T-helper 17 cell (primary cell): ENCODE data around the gene COPS9. TPM values are rescaled to one million over a fixed set of nuclear protein-coding genes. Genes with fewer than 3 reads are reported as not detected.

Experiments used
- ATAC-seq: fragments of 150-1000 bp; cut with Tn5 transposase; 2 replicates; pipeline ENCODE4 v1.10.0; 2021; ENCODE audit warnings: mild to moderate bottlenecking, moderate library complexity
- DNase-seq, 3 donors: peaks; one replicate each; pipeline versions ENCODE4 v3.0.0 to v3.0.0-alpha.2; 2020 to 2021
- H3K9me3 ChIP-seq: one replicate; pipeline ENCODE4 v1.7.0; 2013; ENCODE audit warnings: low read length, mild to moderate bottlenecking; ENCODE audit not compliant: control insufficient read depth, poor library complexity, severe bottlenecking
- H3K27ac Mint-ChIP-seq: one replicate; pipeline ENCODE4 v1.8.0; 2022; ENCODE audit warnings: mild to moderate bottlenecking, moderate library complexity, mixed read lengths
- H3K27me3 Mint-ChIP-seq: one replicate; pipeline ENCODE4 v1.8.0; 2022; ENCODE audit warnings: mixed read lengths
- H3K36me3 Mint-ChIP-seq: one replicate; pipeline ENCODE4 v1.8.0; 2022; ENCODE audit warnings: low read depth, mixed read lengths
- H3K4me1 Mint-ChIP-seq: one replicate; pipeline ENCODE4 v1.8.0; 2022; ENCODE audit warnings: mild to moderate bottlenecking, mixed read lengths
- H3K4me3 Mint-ChIP-seq: one replicate; pipeline ENCODE4 v1.8.0; 2022; ENCODE audit warnings: mild to moderate bottlenecking, moderate library complexity, mixed read lengths
- total RNA-seq, 4 donors: library from RNA in 2 of 4; stranded (reverse) in 2 of 4; gene quantifications; one replicate each; pipeline ENCODE4 v1.2.3 and lab custom pipeline; 2022 to 2026

COPS9 gene
- total RNA-seq, 2 donors from 2014 or later = 65.0 to 74.0 TPM

- H3K4me1 Mint-ChIP-seq = peaks cover 26% of the 10 kb centered on the region
- ATAC-seq (no peak), DNase-seq (no peak)
- peak overlapping the region; percentile 41 for H3K4me3 Mint-ChIP-seq
- H3K9me3 ChIP-seq = no peaks in the 10 kb centered on the region
- no peaks in the 10 kb centered on the region for H3K27me3 Mint-ChIP-seq
- no peak overlapping the region for H3K27ac Mint-ChIP-seq
- peaks cover 3% of the 10 kb centered on the region for H3K36me3 Mint-ChIP-seq
Observed at GRCh38 chr2:240131941-240132650, 4.0 kb downstream of the COPS9 start.

- no peaks in the 10 kb centered on the region for H3K9me3 ChIP-seq
- Mint-ChIP-seq H3K36me3 (peaks cover 7% of the 10 kb centered on the region), H3K4me3 (no peak overlapping the region), H3K27ac (no peak overlapping the region), H3K27me3 (no peaks in the 10 kb centered on the region), H3K4me1 (peaks cover 23% of the 10 kb centered on the region)
- ATAC-seq = no peak
- no peak for DNase-seq
Observed at GRCh38 chr2:240131296-240131695, 4.8 kb downstream of the COPS9 start.

GRCh38 chr2:240130393-240131195 lies 5.5 kb downstream of the COPS9 start:
- Mint-ChIP-seq H3K4me1 (peaks cover 18% of the 10 kb centered on the region), H3K4me3 (no peak overlapping the region), H3K27me3 (no peaks in the 10 kb centered on the region), H3K27ac (no peak overlapping the region), H3K36me3 (peaks cover 7% of the 10 kb centered on the region)
- ATAC-seq = no peak
- H3K9me3 ChIP-seq = no peaks in the 10 kb centered on the region
- DNase-seq = no peak

GRCh38 chr2:240129731-240130392 lies 6.2 kb downstream of the COPS9 start:
- no peaks in the 10 kb centered on the region for H3K27me3 Mint-ChIP-seq
- peaks cover 7% of the 10 kb centered on the region for H3K36me3 Mint-ChIP-seq
- no peak overlapping the region for H3K4me3 Mint-ChIP-seq
- no peak for DNase-seq
- H3K4me1 Mint-ChIP-seq = peaks cover 11% of the 10 kb centered on the region
- H3K9me3 ChIP-seq = no peaks in the 10 kb centered on the region
- no peak for ATAC-seq
- H3K27ac Mint-ChIP-seq = no peak overlapping the region

GRCh38 chr2:240129311-240129710 lies 6.8 kb downstream of the COPS9 start:
- H3K4me3 Mint-ChIP-seq = no peak overlapping the region
- no peak overlapping the region for H3K27ac Mint-ChIP-seq
- peaks cover 7% of the 10 kb centered on the region for H3K36me3 Mint-ChIP-seq
- H3K9me3 ChIP-seq = no peaks in the 10 kb centered on the region
- ATAC-seq = no peak
- no peaks in the 10 kb centered on the region for H3K27me3 Mint-ChIP-seq
- peaks cover 6% of the 10 kb centered on the region for H3K4me1 Mint-ChIP-seq
- no peak for DNase-seq

GRCh38 chr2:240128608-240129145 lies 7.4 kb downstream of the COPS9 start:
- peaks cover 7% of the 10 kb centered on the region for H3K36me3 Mint-ChIP-seq
- H3K27me3 Mint-ChIP-seq = no peaks in the 10 kb centered on the region
- H3K4me3 Mint-ChIP-seq = no peak overlapping the region
- no peaks in the 10 kb centered on the region for H3K9me3 ChIP-seq
- DNase-seq = no peak
- peaks cover 4% of the 10 kb centered on the region for H3K4me1 Mint-ChIP-seq
- no peak for ATAC-seq
- no peak overlapping the region for H3K27ac Mint-ChIP-seq

GRCh38 chr2:240127911-240128607 lies 8.0 kb downstream of the COPS9 start:
- no peak for ATAC-seq
- Mint-ChIP-seq H3K27ac (no peak overlapping the region), H3K27me3 (no peaks in the 10 kb centered on the region), H3K36me3 (peaks cover 7% of the 10 kb centered on the region), H3K4me1 (peaks cover 2% of the 10 kb centered on the region), H3K4me3 (no peak overlapping the region)
- DNase-seq = no peak
- no peaks in the 10 kb centered on the region for H3K9me3 ChIP-seq

- no peak for ATAC-seq
- DNase-seq = no peak
- no peaks in the 10 kb centered on the region for H3K27me3 Mint-ChIP-seq
- no peak overlapping the region for H3K4me3 Mint-ChIP-seq
- peaks cover 7% of the 10 kb centered on the region for H3K36me3 Mint-ChIP-seq
- peaks cover 2% of the 10 kb centered on the region for H3K4me1 Mint-ChIP-seq
- H3K9me3 ChIP-seq = no peaks in the 10 kb centered on the region
- H3K27ac Mint-ChIP-seq = no peak overlapping the region
Observed at GRCh38 chr2:240127191-240127750, 8.8 kb downstream of the COPS9 start.

GRCh38 chr2:240126731-240127130 lies 9.4 kb downstream of the COPS9 start:
- H3K9me3 ChIP-seq = no peaks in the 10 kb centered on the region
- Mint-ChIP-seq H3K27ac (no peak overlapping the region), H3K27me3 (peaks cover under 1% of the 10 kb centered on the region), H3K4me3 (no peak overlapping the region), H3K36me3 (peaks cover 7% of the 10 kb centered on the region), H3K4me1 (peaks cover 2% of the 10 kb centered on the region)
- ATAC-seq (no peak), DNase-seq (no peak)

- peaks cover 8% of the 10 kb centered on the region for H3K27me3 Mint-ChIP-seq
- no peak for ATAC-seq
- H3K36me3 Mint-ChIP-seq = peaks cover 7% of the 10 kb centered on the region
- H3K9me3 ChIP-seq = no peaks in the 10 kb centered on the region
- H3K4me3 Mint-ChIP-seq = no peak overlapping the region
- no peak for DNase-seq
- peaks cover 4% of the 10 kb centered on the region for H3K4me1 Mint-ChIP-seq
- no peak overlapping the region for H3K27ac Mint-ChIP-seq
Observed at GRCh38 chr2:240125742-240126141, 10.4 kb downstream of the COPS9 start.

- Mint-ChIP-seq H3K4me3 (no peak overlapping the region), H3K27ac (no peak overlapping the region), H3K4me1 (peaks cover 4% of the 10 kb centered on the region), H3K27me3 (peaks cover 10% of the 10 kb centered on the region), H3K36me3 (peaks cover 7% of the 10 kb centered on the region)
- H3K9me3 ChIP-seq = no peaks in the 10 kb centered on the region
- no peak for ATAC-seq
- DNase-seq = no peak
Observed at GRCh38 chr2:240124651-240125030, 11.5 kb downstream of the COPS9 start.

- ATAC-seq (no peak), DNase-seq (no peak)
- H3K4me1 Mint-ChIP-seq = peaks cover 4% of the 10 kb centered on the region
- H3K36me3 Mint-ChIP-seq = peaks cover 7% of the 10 kb centered on the region
- peaks cover 10% of the 10 kb centered on the region for H3K27me3 Mint-ChIP-seq
- no peak overlapping the region for H3K27ac Mint-ChIP-seq
- no peaks in the 10 kb centered on the region for H3K9me3 ChIP-seq
- no peak overlapping the region for H3K4me3 Mint-ChIP-seq
Observed at GRCh38 chr2:240123821-240124650, 12.1 kb downstream of the COPS9 start.
